ENCODE data around the gene SLC13A2.
"Not testable (repeated sequence)": the region's sequence is repeated elsewhere in the genome, so short reads cannot be mapped to it uniquely, and the experiment has no call there.

SLC13A2 gene, protein sequence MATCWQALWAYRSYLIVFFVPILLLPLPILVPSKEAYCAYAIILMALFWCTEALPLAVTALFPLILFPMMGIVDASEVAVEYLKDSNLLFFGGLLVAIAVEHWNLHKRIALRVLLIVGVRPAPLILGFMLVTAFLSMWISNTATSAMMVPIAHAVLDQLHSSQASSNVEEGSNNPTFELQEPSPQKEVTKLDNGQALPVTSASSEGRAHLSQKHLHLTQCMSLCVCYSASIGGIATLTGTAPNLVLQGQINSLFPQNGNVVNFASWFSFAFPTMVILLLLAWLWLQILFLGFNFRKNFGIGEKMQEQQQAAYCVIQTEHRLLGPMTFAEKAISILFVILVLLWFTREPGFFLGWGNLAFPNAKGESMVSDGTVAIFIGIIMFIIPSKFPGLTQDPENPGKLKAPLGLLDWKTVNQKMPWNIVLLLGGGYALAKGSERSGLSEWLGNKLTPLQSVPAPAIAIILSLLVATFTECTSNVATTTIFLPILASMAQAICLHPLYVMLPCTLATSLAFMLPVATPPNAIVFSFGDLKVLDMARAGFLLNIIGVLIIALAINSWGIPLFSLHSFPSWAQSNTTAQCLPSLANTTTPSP

DNA sequence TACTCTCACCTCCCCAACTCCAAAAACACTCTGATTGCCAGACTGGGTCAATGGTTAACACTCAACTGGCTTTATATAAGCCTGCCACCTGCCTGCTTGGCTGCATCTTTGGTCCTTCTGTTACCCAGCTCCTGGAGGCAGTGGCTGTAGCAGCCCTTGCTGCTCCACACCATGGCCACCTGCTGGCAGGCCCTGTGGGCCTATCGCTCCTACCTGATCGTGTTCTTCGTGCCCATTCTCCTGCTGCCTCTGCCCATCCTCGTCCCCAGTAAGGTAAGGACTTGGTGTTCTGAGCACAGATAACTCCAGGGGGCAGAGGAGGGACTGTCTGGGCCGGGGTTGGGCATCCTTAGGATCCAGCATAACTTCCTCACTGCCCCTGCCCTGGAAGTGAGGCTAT lies at the start of gene SLC13A2:
TSS of gene SLC13A2 (plus strand) at position 103 of the 400 bp plus-strand sequence. CDS start at position 172, 69 bp downstream.
- DNase-seq (ENCODE audit: low read depth, low spot score): no peak

GRCh38 chr17:28425206-28425605 lies 48.2 kb upstream of the SLC13A2 start:
- DNase-seq (ENCODE audit: low read depth, low spot score): no peak

DNA sequence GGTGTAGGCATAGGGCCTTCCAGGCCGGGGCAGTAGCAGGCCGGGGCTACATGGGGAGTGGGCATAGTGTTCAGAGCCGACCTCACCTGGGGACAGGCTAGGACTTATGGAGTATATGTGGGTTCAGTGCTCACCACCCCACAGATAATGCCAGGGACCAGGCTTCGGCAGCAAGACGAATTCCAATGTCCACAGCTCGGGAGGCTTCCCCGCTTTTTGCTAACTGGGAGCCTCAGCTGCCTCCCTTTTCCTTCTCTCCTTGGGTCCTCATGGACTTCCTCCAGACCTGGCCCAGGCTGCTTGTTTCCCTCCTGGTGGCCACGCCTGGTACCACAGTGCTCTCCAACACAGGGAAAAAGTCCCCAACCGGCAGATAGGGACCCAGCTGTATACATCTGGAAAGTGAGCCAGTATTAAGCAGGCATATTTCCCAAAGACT lies 47.3 kb upstream of the SLC13A2 start:
- no peak for DNase-seq (ENCODE audit: low read depth, low spot score)

GRCh38 chr17:28427371-28427770 lies 46.1 kb upstream of the SLC13A2 start:
- no peak for DNase-seq (ENCODE audit: low read depth, low spot score)

DNA sequence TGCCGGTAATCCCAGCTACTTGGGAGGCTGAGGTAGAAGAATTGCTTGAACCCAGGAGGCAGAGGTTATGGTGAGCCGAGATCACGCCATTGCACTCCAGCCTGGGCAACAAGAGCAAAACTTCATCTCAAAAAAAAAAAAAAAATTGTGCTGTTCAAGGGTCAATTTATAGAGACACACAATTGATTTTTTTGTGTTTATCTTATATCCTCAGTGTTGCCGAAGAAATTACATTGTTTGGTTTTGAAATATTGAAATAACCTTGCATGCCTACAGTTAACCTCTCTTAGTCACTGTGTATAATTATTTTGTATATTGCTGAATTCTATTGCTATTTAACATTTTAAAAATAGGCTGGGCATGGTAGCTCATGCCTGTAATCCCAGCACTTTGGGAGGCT lies 45.5 kb upstream of the SLC13A2 start:
- not testable (repeated sequence) for DNase-seq (ENCODE audit: low read depth, low spot score)

DNA sequence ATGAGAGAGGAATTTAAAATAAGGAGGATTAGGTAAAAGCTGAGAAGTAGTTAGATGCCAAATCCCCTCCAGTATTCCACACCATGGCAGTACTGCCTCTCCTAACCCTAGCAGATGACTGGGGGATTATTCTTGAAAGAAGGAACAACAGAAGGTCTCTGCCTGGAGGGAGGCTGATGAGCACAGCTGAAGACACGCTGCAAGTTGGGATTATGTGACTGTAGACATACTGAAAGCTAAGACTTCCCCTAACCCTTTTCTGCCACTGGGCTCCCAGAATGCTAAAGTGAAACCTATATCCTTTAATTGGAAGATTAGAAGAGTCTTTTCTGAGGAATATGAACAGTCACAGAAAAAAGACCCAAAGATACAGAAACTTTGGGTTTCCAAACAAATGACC lies 39.7 kb upstream of the SLC13A2 start:
- no peak for DNase-seq (ENCODE audit: low read depth, low spot score)

- DNase-seq (ENCODE audit: low read depth, low spot score): not testable (repeated sequence)
These were observed 39.1 kb upstream of the SLC13A2 start for GRCh38 chr17:28434326-28434725.

DNA sequence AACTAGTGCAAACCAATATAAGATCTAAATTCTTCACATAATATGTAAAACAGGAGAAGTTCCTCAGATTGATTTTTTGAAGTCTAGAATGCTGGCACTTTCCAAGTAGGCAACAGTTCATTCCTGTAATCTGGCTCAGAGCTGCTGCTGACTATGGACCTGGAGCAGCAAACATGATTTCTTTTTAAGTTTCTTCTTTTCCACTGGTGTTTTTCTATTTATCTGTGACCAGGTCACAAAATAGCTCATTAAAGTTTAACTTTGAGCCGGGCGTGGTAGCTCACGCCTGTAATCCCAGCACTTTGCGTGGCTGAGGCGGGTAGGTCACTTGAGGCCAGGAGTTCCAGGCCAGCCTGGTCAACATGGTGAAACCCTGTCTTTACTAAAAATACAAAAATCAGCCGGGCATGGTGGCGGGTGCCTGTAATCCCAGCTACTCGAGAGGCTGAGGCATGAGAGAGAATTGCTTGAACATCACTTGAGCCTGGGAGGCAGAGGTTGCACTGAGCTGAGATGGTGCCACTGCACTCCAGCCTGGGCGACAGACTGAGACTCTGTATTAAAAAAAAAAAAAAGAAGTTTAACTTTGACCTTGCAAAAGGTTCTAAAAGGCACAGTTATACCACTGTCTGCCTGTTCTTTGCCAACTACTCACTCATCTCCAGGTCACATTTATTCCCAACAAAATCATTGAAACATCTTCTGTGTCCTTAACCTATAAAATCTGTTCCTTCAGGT lies 29.4 kb upstream of the SLC13A2 start:
- DNase-seq (ENCODE audit: low read depth, low spot score): no peak

GRCh38 chr17:28446716-28447395 lies 26.6 kb upstream of the SLC13A2 start:
- DNase-seq (ENCODE audit: low read depth, low spot score): no peak

DNA sequence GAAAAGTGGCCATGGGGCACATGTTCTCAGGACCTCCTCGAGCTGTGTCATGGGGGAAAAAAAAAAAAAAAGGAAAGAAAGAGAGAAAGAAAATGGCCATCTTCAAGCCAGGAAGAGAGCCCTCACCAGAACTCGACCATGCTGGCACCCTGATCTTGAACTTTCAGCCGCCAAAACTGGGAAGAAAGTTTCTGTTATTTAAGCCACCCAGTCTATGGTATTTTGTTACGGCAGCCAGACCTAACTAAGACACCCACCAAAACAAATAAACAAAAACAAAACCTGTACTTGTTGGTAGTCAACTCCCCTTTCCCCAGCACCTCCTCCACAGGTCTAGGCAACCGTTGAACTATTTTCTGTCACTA lies 26.1 kb upstream of the SLC13A2 start:
- no peak for DNase-seq (ENCODE audit: low read depth, low spot score)

- no peak for DNase-seq (ENCODE audit: low read depth, low spot score)
These were observed 23.6 kb upstream of the SLC13A2 start for GRCh38 chr17:28449859-28450258.

DNA sequence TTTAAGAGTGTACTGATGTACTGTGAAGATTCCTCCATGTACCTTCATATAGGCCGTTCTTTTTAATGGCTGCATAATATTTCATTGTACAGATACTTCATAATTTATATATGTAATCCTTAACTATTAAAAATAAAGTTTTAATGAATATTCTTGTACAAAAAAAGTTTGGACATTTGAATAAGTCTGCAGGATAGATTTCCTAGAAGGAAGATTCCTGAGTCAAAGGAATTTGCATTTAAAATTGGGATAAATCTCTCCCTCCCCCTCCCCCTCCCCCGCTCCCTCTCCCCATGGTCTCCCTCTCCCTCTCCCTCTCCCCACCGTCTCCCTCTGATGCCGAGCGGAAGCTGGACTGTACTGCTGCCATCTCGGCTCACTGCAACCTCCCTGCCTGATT lies 15.6 kb upstream of the SLC13A2 start:
- DNase-seq (ENCODE audit: low read depth, low spot score): no peak

- DNase-seq (ENCODE audit: low read depth, low spot score): not testable (repeated sequence)
These were observed 14.6 kb upstream of the SLC13A2 start for GRCh38 chr17:28458881-28459280.

- no peak for DNase-seq (ENCODE audit: low read depth, low spot score)
These were observed 12.5 kb upstream of the SLC13A2 start for GRCh38 chr17:28460901-28461300.

DNA sequence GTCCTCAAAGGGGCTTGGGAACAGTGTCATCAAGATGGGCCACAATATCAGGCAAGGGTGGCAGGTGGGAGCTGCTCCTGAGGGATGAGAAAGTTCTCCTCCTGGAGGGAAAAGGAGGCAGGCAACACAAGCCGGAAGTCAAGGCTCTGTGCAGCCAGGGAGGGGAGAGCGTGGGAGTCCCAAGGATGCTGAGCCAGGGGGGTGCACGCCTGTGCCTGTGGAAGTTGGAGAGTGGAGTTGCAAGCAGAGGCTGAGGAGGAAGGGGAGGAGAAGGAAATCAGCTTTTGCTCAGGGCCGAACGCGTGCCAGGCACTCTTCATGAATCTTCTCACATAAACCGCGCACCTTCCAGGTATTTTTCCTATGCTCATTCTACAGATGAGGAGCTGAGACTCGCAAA lies 7.4 kb upstream of the SLC13A2 start:
- no peak for DNase-seq (ENCODE audit: low read depth, low spot score)

DNA sequence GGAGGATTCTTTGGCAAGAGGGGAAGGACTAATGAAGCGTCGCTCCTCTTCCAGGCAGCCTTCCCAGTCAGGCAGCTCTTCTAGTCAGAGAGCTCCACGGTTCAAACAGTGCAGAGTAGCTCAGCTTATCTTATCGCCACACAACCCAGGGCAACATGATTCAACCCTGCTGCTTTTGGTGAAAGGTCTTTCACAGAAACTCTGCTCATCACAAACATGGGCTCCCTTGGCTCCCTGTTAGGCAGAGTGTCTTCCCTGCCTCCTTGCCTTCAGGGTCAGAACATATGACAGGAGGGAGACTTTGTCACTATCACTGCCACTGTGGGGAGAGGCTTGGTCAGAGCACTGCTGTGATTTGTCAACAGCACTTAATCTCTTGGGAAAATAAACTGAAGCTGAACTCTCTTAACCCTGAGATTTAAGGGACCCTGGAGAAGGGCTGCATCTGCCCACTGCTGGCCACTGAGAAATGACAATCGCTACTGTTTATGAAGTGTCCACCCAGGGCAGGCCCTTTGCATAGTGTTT lies 6.9 kb upstream of the SLC13A2 start:
- DNase-seq (ENCODE audit: low read depth, low spot score): no peak

DNA sequence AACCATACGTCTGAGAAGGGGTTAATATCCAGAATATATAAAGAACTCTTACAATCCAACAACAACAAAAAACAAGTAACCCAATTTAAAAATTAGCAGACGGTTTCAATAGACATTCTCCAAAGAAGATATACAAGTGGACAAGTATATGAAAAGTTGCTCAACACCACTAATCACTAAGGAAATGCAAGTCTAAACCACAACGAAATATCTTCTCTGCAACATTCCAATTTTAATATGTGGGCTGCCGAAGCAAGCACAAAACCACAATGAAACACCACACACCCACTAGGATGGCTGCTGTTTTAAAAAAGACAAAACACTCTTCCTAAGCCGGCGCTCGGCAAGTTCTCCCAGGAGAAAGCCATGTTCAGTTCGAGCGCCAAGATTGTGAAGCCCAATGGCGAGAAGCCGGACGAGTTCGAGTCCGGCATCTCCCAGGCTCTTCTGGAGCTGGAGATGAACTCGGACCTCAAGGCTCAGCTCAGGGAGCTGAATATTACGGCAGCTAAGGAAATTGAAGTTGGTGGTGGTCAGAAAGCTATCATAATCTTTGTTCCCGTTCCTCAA lies 5.9 kb upstream of the SLC13A2 start:
- no peak for DNase-seq (ENCODE audit: low read depth, low spot score)

DNA sequence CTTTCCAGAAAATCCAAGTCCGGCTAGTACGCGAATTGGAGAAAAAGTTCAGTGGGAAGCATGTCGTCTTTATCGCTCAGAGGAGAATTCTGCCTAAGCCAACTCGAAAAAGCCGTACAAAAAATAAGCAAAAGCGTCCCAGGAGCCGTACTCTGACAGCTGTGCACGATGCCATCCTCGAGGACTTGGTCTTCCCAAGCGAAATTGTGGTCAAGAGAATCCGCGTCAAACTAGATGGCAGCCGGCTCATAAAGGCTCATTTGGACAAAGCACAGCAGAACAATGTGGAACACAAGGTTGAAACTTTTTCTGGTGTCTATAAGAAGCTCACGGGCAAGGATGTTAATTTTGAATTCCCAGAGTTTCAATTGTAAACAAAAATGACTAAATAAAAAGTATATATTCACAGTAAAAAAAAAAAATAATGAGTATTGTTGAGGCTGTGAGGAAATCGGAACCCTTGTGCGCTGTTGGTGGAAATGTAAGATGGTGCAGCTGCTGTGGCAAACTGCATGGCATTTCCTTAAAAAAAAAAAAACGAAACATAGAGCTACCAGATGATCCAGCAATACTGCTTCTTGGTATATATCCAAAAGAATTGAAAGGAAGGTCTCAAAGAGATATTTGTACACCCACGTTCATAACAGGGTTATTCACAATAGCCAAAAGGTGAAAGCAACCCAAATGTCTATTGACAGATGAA lies 5.3 kb upstream of the SLC13A2 start:
- not testable (repeated sequence) for DNase-seq (ENCODE audit: low read depth, low spot score)

DNA sequence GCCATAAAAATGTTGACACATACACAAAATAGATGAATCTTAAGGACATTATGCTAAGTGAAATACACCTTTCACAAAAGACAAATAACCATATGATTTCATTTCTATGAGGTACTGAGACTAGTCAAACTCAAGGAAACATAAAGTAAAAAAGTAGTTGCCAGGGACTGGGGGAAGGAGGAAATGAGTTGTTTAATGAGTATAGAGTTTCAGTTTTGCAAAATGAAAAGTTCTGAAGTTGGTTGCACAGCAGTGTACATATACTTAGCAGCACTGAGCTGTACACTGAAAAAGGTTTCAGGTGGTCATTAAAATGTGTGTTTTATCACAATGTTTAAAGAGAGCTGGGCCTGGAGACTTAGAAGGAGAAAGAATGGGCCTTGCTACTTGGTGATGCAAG lies 4.7 kb upstream of the SLC13A2 start:
- DNase-seq (ENCODE audit: low read depth, low spot score): no peak

DNA sequence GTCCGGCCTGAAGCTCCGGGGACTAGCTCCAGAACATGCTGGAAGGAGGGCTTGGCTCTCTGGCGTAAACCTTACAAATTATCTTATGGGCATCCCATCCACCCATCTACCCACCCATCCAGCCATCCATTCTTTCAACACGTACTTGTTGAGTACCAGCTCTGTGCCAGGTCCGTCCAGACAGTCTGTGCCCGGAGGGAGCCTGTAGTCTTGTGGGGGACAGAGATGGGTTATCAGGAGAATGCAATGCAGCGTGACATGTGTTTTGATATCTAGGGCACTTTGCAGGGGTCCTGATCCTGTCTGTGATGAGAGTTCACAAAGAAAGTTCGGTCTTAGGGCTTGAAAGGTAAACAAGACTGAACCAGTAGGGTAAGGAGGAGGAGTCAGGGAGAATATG lies 4.1 kb upstream of the SLC13A2 start:
- DNase-seq (ENCODE audit: low read depth, low spot score): no peak

Measured in brain pericyte (primary cell).